HG02970 (cell line): ENCODE data around the gene ATP2B3.
A peak's percentile ranks its signal among the peaks of the same experiment; 100 is the strongest.
"Not testable (repeated sequence)": the region's sequence is repeated elsewhere in the genome, so short reads cannot be mapped to it uniquely, and the experiment has no call there.

Experiments
- ATAC-seq: cut with Tn5 transposase; IDR thresholded peaks from one replicate; pipeline ENCODE4 v1.9.1; 2021; ENCODE audit warnings: mild to moderate bottlenecking, moderate library complexity, moderate number of reproducible peaks; ENCODE audit not compliant: unreplicated experiment, low FRiP score

Gene ATP2B3

GRCh38 chrX:153590961-153591956, 73.8 kb downstream of the ATP2B3 start:
- no peak for ATAC-seq

- ATAC-seq, result no peak
Measured at GRCh38 chrX:153592091-153592833, 74.8 kb downstream of the ATP2B3 start.

GRCh38 chrX:153592966-153593688, 75.7 kb downstream of the ATP2B3 start:
- no peak for ATAC-seq

GRCh38 chrX:153593811-153594500, 76.5 kb downstream of the ATP2B3 start:
- ATAC-seq, result no peak

GRCh38 chrX:153595387-153595786, 77.9 kb downstream of the ATP2B3 start:
- no peak for ATAC-seq

- no peak for ATAC-seq
Measured at GRCh38 chrX:153595859-153596857, 78.7 kb downstream of the ATP2B3 start.

- ATAC-seq, result no peak
Measured at GRCh38 chrX:153596981-153597750, 79.7 kb downstream of the ATP2B3 start.

- ATAC-seq, result peak; percentile 45
Measured at GRCh38 chrX:153598541-153599191, 81.2 kb downstream of the ATP2B3 start, which contains the start of gene CCNQ. CCNQ (minus strand) TSS chrX:153599139; CDS start chrX:153599073, 66 bp downstream.

- peak; percentile 84 for ATAC-seq
Measured at GRCh38 chrX:153599192-153600031, 82.0 kb downstream of the ATP2B3 start.

- ATAC-seq, result no peak
Measured at GRCh38 chrX:153600032-153600373, 82.6 kb downstream of the ATP2B3 start.

GRCh38 chrX:153600921-153601320, 83.5 kb downstream of the ATP2B3 start:
- no peak for ATAC-seq

- ATAC-seq, result no peak
Measured at GRCh38 chrX:153601511-153602110, 84.2 kb downstream of the ATP2B3 start.

- no peak for ATAC-seq
Measured at GRCh38 chrX:153602601-153603000, 85.2 kb downstream of the ATP2B3 start.

- no peak for ATAC-seq
Measured at GRCh38 chrX:153603131-153603656, 85.8 kb downstream of the ATP2B3 start.

GRCh38 chrX:153604666-153605380, 87.4 kb downstream of the ATP2B3 start:
- ATAC-seq, result not testable (repeated sequence)
